SK-N-SH (cell line): ENCODE results near the gene GRAPL. TPM values are rescaled to one million over a fixed set of nuclear protein-coding genes. Genes with fewer than 3 reads are reported as not detected.
"Not testable (repeated sequence)": the region's sequence is repeated elsewhere in the genome, so short reads cannot be mapped to it uniquely, and the experiment has no call there.

ENCODE experiments used
- CTCF ChIA-PET: fragments of 300-600, 350-600 bp; formaldehyde crosslinking; extraction: SDS; loops from one replicate; lab custom pipeline; 2021; lab: Yijun Ruan, JAX
- POLR2A ChIA-PET: fragments of 350-600 bp; sonication (Branson Sonifier 250); formaldehyde crosslinking; extraction: SDS; loops from one replicate; lab custom pipeline; 2020; ENCODE audit warnings: antibody characterized with exemption, inconsistent platforms; lab: Yijun Ruan, JAX
- DNase-seq: peaks from one replicate; pipeline ENCODE4 v3.0.0; 2012
- H2AFZ ChIP-seq: fragments of 200-600 bp; sonication (generic); 2 replicates; pipeline ENCODE4 v1.8.1; 2016; ENCODE audit warnings: antibody characterized with exemption, mild to moderate bottlenecking, low read depth
- H3F3A ChIP-seq: fragments of 200-600 bp; sonication (generic); replicated peaks from 2 replicates; pipeline ENCODE3; 2016; ENCODE audit warnings: antibody characterized with exemption, mild to moderate bottlenecking; ENCODE audit not compliant: insufficient read depth
- H3K27ac ChIP-seq, 2 experiments: fragments of 200-500 bp in 1 of 2; fragments of 200-600 bp in 1 of 2; sonication (Bioruptor generic) in 1 of 2; sonication (generic), shearing (Covaris generic) in 1 of 2; 2 replicates each; pipeline versions ENCODE4 v1.5.1 to v1.6.1; 2014 to 2016; ENCODE audit warnings: low read depth in 2 of 2, inconsistent platforms in 1 of 2, low read length in 1 of 2, mild to moderate bottlenecking in 1 of 2, mixed read lengths in 1 of 2
- H3K27me3 ChIP-seq: fragments of 200-600 bp; sonication (generic), shearing (Covaris generic); 2 replicates; pipeline ENCODE4 v1.6.1; 2016; ENCODE audit warnings: mixed run types; ENCODE audit not compliant: insufficient read depth
- H3K36me3 ChIP-seq, 2 experiments: fragments of 200-500 bp in 1 of 2; fragments of 200-600 bp in 1 of 2; sonication (Bioruptor generic) in 1 of 2; sonication (generic) in 1 of 2; replicated peaks in 1 of 2; 2 replicates each; pipeline versions ENCODE3 to v1.5.1; 2014 to 2016; ENCODE audit warnings: low read length in 1 of 2, mild to moderate bottlenecking in 1 of 2; ENCODE audit not compliant: insufficient read depth in 2 of 2, control insufficient read depth in 1 of 2
- H3K4me1 ChIP-seq, 2 experiments: fragments of 200-500 bp in 1 of 2; fragments of 200-600 bp in 1 of 2; sonication (Bioruptor generic) in 1 of 2; sonication (generic), shearing (Covaris generic) in 1 of 2; 2 replicates each; pipeline versions ENCODE4 v1.5.1 to v1.6.1; 2014 to 2016; ENCODE audit warnings: low read depth in 1 of 2, low read length in 1 of 2, mixed run types in 1 of 2; ENCODE audit not compliant: insufficient read depth in 2 of 2, control insufficient read depth in 1 of 2
- H3K4me2 ChIP-seq: fragments of 200-600 bp; sonication (generic), shearing (Covaris generic); 2 replicates; pipeline ENCODE4 v1.6.1; 2017; ENCODE audit warnings: mixed run types
- H3K4me3 ChIP-seq, 2 experiments: fragments of 200-500 bp in 1 of 2; fragments of 200-600 bp in 1 of 2; sonication (Bioruptor generic) in 1 of 2; sonication (generic), shearing (Covaris generic) in 1 of 2; 2 replicates each; pipeline versions ENCODE4 v1.5.1 to v1.8.1; 2014 to 2016; ENCODE audit warnings: low read depth in 2 of 2, inconsistent platforms in 1 of 2, low read length in 1 of 2, mild to moderate bottlenecking in 1 of 2, mixed read lengths in 1 of 2, moderate library complexity in 1 of 2
- H3K79me2 ChIP-seq: fragments of 200-600 bp; sonication (generic); 2 replicates; pipeline ENCODE4 v1.8.1; 2017; ENCODE audit warnings: mild to moderate bottlenecking; ENCODE audit not compliant: insufficient read depth
- H3K9ac ChIP-seq: fragments of 200-600 bp; sonication (generic); 2 replicates; pipeline ENCODE4 v1.6.1; 2017; ENCODE audit warnings: mixed run types
- H3K9me2 ChIP-seq: fragments of 200-600 bp; sonication (generic); 2 replicates; pipeline ENCODE4 v1.6.1; 2017; ENCODE audit warnings: mixed run types
- H3K9me3 ChIP-seq: fragments of 200-600 bp; sonication (generic); 2 replicates; pipeline ENCODE4 v1.6.1; 2017; ENCODE audit warnings: mixed run types, mild to moderate bottlenecking, moderate library complexity
- H4K20me1 ChIP-seq: fragments of 200-600 bp; sonication (generic); 2 replicates; pipeline ENCODE4 v1.6.1; 2017; ENCODE audit warnings: mild to moderate bottlenecking, mixed run types; ENCODE audit not compliant: insufficient read depth
- CTCF ChIP-seq: fragments of 200-600 bp; sonication (generic); IDR thresholded peaks from 2 replicates; pipeline ENCODE4 v1.6.1; 2017; ENCODE audit warnings: antibody characterized with exemption, mild to moderate bottlenecking, moderate library complexity
- MEF2A ChIP-seq: IDR thresholded peaks from 2 replicates; pipeline ENCODE4 v1.4.0; 2012; ENCODE audit warnings: low read depth, borderline replicate concordance
- POLR2AphosphoS5 ChIP-seq: IDR thresholded peaks from 2 replicates; pipeline ENCODE4 v1.6.1; 2012; ENCODE audit warnings: low read depth, low read length
- SIN3A ChIP-seq: IDR thresholded peaks from 2 replicates; pipeline ENCODE4 v1.6.1; 2012; ENCODE audit warnings: low read depth, mild to moderate bottlenecking, low read length, moderate library complexity, borderline replicate concordance
- ZBTB33 ChIP-seq: IDR thresholded peaks from 2 replicates; pipeline ENCODE4 v1.4.0; 2012; ENCODE audit warnings: low read depth, borderline replicate concordance
- WGBS: methylation state at CpG from one replicate; pipeline ENCODE4 v1.1.6; 2017; ENCODE audit warnings: low lambda C conversion rate; 5-methylcytosine and 5-hydroxymethylcytosine counted together
- polyA plus RNA-seq, 3 experiments: library from polyadenylated mRNA; depleted of rRNA; stranded (reverse); fragments of >200 nt; gene quantifications; 2 replicates each; pipeline ENCODE4 v1.2.3, GENCODE V29; 2012

GRAPL gene
- polyA plus RNA-seq, 1 of the 3 experiments (the other 2 are of a cell fraction): not detected

GRCh38 chr17:19111111-19111711, 16.2 kb upstream of the GRAPL start:
- H3K9me2 ChIP-seq, CTCF ChIA-PET, H3K4me1 ChIP-seq, H3K27me3 ChIP-seq, POLR2A ChIA-PET, H3K36me3 ChIP-seq, H4K20me1 ChIP-seq, H3K79me2 ChIP-seq, H3F3A ChIP-seq, DNase-seq, H3K9me3 ChIP-seq: not testable (repeated sequence)
- 0% methylated on average over 3 of the region's 39 CpGs for WGBS
- peak; percentile 54 for TF ChIP-seq CTCF
- Histone ChIP-seq H2AFZ (peak overlapping the region; percentile 51; the same call in 1 of the 2 replicates), H3K4me2 (peak overlapping the region; percentile 81), H3K4me3 (peak overlapping the region; percentile 34 to 86), H3K27ac (peak overlapping the region; percentile 69 to 77; a peak in 3 of 4 replicates), H3K9ac (peak overlapping the region; percentile 59; the same call in 1 of the 2 replicates)

- H3K79me2 ChIP-seq, CTCF ChIA-PET, POLR2A ChIA-PET, DNase-seq, H3F3A ChIP-seq, H3K9me3 ChIP-seq, H4K20me1 ChIP-seq, H3K27me3 ChIP-seq, H2AFZ ChIP-seq, H3K4me1 ChIP-seq, H3K36me3 ChIP-seq, H3K9me2 ChIP-seq, H3K9ac ChIP-seq: not testable (repeated sequence)
- peak; percentile 44; the same call in 1 of the 2 replicates for TF ChIP-seq POLR2AphosphoS5
- TF ChIP-seq MEF2A: peak; percentile 22; the same call in 1 of the 2 replicates
- 0 out of 2 replicates have a peak, but pooled peaks have one; percentile 27 for TF ChIP-seq SIN3A
- TF ChIP-seq ZBTB33: peak; percentile 48; the same call in 1 of the 2 replicates
- under 1% methylated on average over 30 of the region's 47 CpGs for WGBS
- H3K4me3 ChIP-seq: peak overlapping the region; percentile 17 to 86
- peak overlapping the region; percentile 81; the same call in 1 of the 2 replicates for H3K4me2 ChIP-seq
- peak overlapping the region; percentile 7 to 77; a peak in 3 of 4 replicates for H3K27ac ChIP-seq
Observed at GRCh38 chr17:19111801-19112458, 15.5 kb upstream of the GRAPL start.

- H3K27ac ChIP-seq, POLR2A ChIA-PET: not testable (repeated sequence)
Observed at GRCh38 chr17:19112459-19112826, 14.9 kb upstream of the GRAPL start.

GRCh38 chr17:19118695-19119094, 8.7 kb upstream of the GRAPL start:
- H3F3A ChIP-seq, H3K79me2 ChIP-seq, POLR2A ChIA-PET, CTCF ChIA-PET, H2AFZ ChIP-seq, H3K4me3 ChIP-seq, H3K9ac ChIP-seq, H3K4me2 ChIP-seq, H4K20me1 ChIP-seq, H3K36me3 ChIP-seq, H3K9me2 ChIP-seq, H3K27me3 ChIP-seq, H3K27ac ChIP-seq, DNase-seq, H3K9me3 ChIP-seq, H3K4me1 ChIP-seq: not testable (repeated sequence)
- no CpG with 5 or more reads among the region's 12 CpGs for WGBS

More at GRCh38 chr17:19112459-19112826, 14.9 kb upstream of the GRAPL start:
- DNase-seq, H3K9ac ChIP-seq, H4K20me1 ChIP-seq, H3K36me3 ChIP-seq, H3K4me2 ChIP-seq, H3K27me3 ChIP-seq, H3F3A ChIP-seq, CTCF ChIA-PET, H3K4me1 ChIP-seq, H3K9me2 ChIP-seq, H3K9me3 ChIP-seq, H3K79me2 ChIP-seq, H3K4me3 ChIP-seq, H2AFZ ChIP-seq: not testable (repeated sequence)
- no CpG with 5 or more reads among the region's 18 CpGs for WGBS

GRCh38 chr17:19125289-19125688, 2.1 kb upstream of the GRAPL start:
- H3K9ac ChIP-seq, H3K27ac ChIP-seq, H2AFZ ChIP-seq, H3K79me2 ChIP-seq, H3K9me2 ChIP-seq, H3K9me3 ChIP-seq, POLR2A ChIA-PET, CTCF ChIA-PET, H3K4me2 ChIP-seq, H3K4me1 ChIP-seq, H3K4me3 ChIP-seq, H4K20me1 ChIP-seq, H3K36me3 ChIP-seq, H3K27me3 ChIP-seq, DNase-seq, H3F3A ChIP-seq: not testable (repeated sequence)
- no CpG with 5 or more reads among the region's 7 CpGs for WGBS
